ENCODE data around the gene REEP1.

GRCh38 chr2:86211796-86212188 lies 125.6 kb downstream of the REEP1 start:
- TF ChIP-seq, protein P1, sequence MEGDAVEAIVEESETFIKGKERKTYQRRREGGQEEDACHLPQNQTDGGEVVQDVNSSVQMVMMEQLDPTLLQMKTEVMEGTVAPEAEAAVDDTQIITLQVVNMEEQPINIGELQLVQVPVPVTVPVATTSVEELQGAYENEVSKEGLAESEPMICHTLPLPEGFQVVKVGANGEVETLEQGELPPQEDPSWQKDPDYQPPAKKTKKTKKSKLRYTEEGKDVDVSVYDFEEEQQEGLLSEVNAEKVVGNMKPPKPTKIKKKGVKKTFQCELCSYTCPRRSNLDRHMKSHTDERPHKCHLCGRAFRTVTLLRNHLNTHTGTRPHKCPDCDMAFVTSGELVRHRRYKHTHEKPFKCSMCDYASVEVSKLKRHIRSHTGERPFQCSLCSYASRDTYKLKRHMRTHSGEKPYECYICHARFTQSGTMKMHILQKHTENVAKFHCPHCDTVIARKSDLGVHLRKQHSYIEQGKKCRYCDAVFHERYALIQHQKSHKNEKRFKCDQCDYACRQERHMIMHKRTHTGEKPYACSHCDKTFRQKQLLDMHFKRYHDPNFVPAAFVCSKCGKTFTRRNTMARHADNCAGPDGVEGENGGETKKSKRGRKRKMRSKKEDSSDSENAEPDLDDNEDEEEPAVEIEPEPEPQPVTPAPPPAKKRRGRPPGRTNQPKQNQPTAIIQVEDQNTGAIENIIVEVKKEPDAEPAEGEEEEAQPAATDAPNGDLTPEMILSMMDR (conservative IDR thresholded peaks at IDR 0.05 in 1 of 2, IDR thresholded peaks at IDR 0.05 in 1 of 2; ENCODE audit: extremely low read depth in 1 of 2, insufficient read depth in 1 of 2, low read depth in 1 of 2, low read length in 2 of 2) = no peak
- no peak for TF ChIP-seq EZH2 (IDR thresholded peaks at IDR 0.05; ENCODE audit: borderline replicate concordance, low read length)

All from mammary epithelial cell (primary cell).